ENCODE data around the gene CCDC102A.

Gene CCDC102A

GRCh38 chr16:57482845-57483545 is 53.4 kb downstream of the CCDC102A start:
- no peak for TF ChIP-seq CTCF (IDR thresholded peaks at IDR 0.05; ENCODE audit: insufficient read depth, low read depth, low read length, missing control alignments)
- no peak overlapping the region for H3K4me3 ChIP-seq (ENCODE audit: low read depth, low read length)
- no peak for DNase-seq (ENCODE audit: low read depth)

- no peak for TF ChIP-seq CTCF (IDR thresholded peaks at IDR 0.05; ENCODE audit: insufficient read depth, low read depth, low read length, missing control alignments)
Measured at GRCh38 chr16:57481421-57481820, 55.0 kb downstream of the CCDC102A start.

DNA sequence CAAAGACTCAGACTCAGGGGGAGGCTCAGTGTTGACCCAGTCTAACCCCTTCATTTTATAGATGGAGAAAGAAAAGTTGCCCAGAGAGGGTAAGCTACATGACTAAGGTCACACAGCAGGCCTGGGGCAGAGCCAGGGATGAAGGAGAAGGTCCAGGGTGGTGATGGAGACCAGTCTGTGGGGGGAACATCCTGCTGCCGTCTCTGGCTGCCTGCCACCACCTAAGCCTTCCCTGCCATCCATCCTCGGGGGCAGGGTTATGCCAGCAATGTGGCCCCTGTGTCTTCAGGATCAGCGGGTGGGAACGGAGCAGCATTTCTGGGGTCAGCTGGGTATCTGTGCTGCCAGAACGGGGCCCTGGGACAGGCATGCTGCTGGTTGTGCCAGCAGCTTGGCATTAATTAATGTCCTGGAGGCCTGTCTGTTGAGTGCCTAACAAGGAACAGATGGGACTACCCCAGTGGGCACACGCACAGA is 55.6 kb downstream of the CCDC102A start:
- no peak overlapping the region for H3K4me3 ChIP-seq (ENCODE audit: low read depth, low read length)
- DNase-seq (ENCODE audit: low read depth) = no peak
- no peak for TF ChIP-seq CTCF (IDR thresholded peaks at IDR 0.05; ENCODE audit: insufficient read depth, low read depth, low read length, missing control alignments)

More at GRCh38 chr16:57481421-57481820, 55.0 kb downstream of the CCDC102A start:
- H3K4me3 ChIP-seq (ENCODE audit: low read depth, low read length) = no peak overlapping the region
- no peak for DNase-seq (ENCODE audit: low read depth)

- no peak for DNase-seq (ENCODE audit: low read depth)
- H3K4me3 ChIP-seq (ENCODE audit: low read depth, low read length) = no peak overlapping the region
Measured at GRCh38 chr16:57479976-57480753, 56.2 kb downstream of the CCDC102A start.

GRCh38 chr16:57479205-57479975 is 57.0 kb downstream of the CCDC102A start:
- no peak overlapping the region for H3K4me3 ChIP-seq (ENCODE audit: low read depth, low read length)
- TF ChIP-seq CTCF (IDR thresholded peaks at IDR 0.05; ENCODE audit: insufficient read depth, low read depth, low read length, missing control alignments) = no peak
- no peak for DNase-seq (ENCODE audit: low read depth)

More at GRCh38 chr16:57479976-57480753, 56.2 kb downstream of the CCDC102A start:
- no peak for TF ChIP-seq CTCF (IDR thresholded peaks at IDR 0.05; ENCODE audit: insufficient read depth, low read depth, low read length, missing control alignments)

DNA sequence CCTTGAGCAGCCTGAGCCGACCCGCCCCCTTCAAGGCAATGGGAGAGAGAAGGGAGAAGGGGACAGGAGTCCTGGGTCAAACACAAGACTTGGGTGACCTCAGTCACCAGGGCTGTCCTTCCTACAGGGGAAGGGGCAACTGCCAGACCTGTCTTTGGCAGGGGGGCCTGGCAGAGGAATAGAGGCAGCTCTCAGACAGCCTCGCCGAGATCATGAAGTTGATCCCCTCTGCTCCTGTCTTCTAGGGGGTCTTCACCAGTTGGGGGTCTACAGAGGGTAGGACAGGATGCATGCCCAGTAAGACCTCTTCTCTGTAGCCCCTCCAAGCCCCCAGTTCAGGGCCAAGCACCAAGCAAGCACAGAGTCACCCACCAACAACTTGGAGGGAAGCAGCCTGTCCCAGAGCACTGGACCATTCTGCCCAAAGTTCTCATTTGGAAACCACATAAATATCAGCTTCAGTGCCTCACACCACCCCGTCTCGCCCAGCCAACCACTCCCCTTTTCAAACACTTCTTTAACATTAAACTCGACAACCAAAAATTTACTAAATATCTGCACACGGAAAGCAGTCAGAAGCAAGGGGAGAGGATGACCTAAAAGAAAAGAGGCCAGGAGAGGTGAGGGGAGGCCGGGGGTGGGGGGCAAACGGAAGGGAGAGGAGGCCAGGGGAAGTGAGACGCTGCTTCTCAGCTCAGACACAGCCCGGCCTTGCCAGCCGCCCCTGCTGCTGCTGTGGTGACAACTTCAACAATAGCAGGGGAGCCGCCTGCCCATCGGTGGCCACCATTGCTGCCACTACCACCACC is 57.8 kb downstream of the CCDC102A start:
- no peak for DNase-seq (ENCODE audit: low read depth)
- no peak overlapping the region for H3K4me3 ChIP-seq (ENCODE audit: low read depth, low read length)
- TF ChIP-seq CTCF (IDR thresholded peaks at IDR 0.05; ENCODE audit: insufficient read depth, low read depth, low read length, missing control alignments) = no peak

All from GM12865 (cell line).